K562 (cell line): ENCODE data around the gene GLDC. TPM values are rescaled to one million over a fixed set of nuclear protein-coding genes. Genes with fewer than 3 reads are reported as not detected.

ENCODE experiments used
- ATAC-seq: fragments of 200-7000 bp; cut with Tn5 transposase; 3 replicates; pipeline ENCODE4 v1.9.1; 2020; ENCODE audit warnings: moderate library complexity
- BruUV-seq: library from RNA; stranded (reverse); fragments of 400-500 nt; replicated peaks from 2 replicates; lab custom pipeline; 2021; lab: Mats Ljungman, UMichigan
- CTCF ChIA-PET: fragments of 300-600 bp; formaldehyde crosslinking; extraction: SDS; loops from one replicate; lab custom pipeline; 2021; ENCODE audit warnings: low intra/inter-chr PET ratio; lab: Yijun Ruan, JAX
- POLR2A ChIA-PET: fragments of 300-600, 350-650 bp; sonication (Branson Sonifier 250); formaldehyde crosslinking; extraction: SDS; loops from one replicate; lab custom pipeline; 2021; ENCODE audit warnings: antibody characterized with exemption, inconsistent platforms; lab: Yijun Ruan, JAX
- DNase-seq, 4 experiments: peaks; one replicate each; pipeline versions ENCODE4 v3.0.0 to v3.0.0-alpha.2; 2011 to 2018; ENCODE audit warnings: low spot score in 3 of 4, mixed read lengths in 3 of 4; ENCODE audit errors: extremely low read depth in 1 of 4
- FAIRE-seq: peaks from 2 replicates; lab custom pipeline; 2011; peaks lifted over from hg19 to GRCh38; lab: Jason Lieb, UNC
- H2AFZ ChIP-seq: 2 replicates; pipeline ENCODE4 v1.6.0; 2011; ENCODE audit warnings: low read depth, low read length, control low read depth, inconsistent platforms
- H3K27ac ChIP-seq: fragments of 200-600 bp; 3 replicates; pipeline ENCODE4 v1.8.0; 2011; ENCODE audit warnings: low read depth, mild to moderate bottlenecking, control low read depth, inconsistent platforms, low read length, moderate library complexity, mixed read lengths; ENCODE audit errors: extremely low read depth
- H3K27me3 ChIP-seq, 2 experiments: fragments of 300-600 bp in 1 of 2; 2 replicates in 1 of 2; 3 replicates in 1 of 2; pipeline versions ENCODE4 v1.6.0 to v1.8.0; 2011; ENCODE audit warnings: inconsistent platforms in 2 of 2, low read length in 2 of 2, mild to moderate bottlenecking in 1 of 2, mixed read lengths in 1 of 2, moderate library complexity in 1 of 2; ENCODE audit not compliant: control insufficient read depth in 2 of 2, insufficient read depth in 2 of 2
- H3K36me3 ChIP-seq: fragments of 300-600 bp; 3 replicates; pipeline ENCODE4 v1.8.0; 2011; ENCODE audit warnings: mild to moderate bottlenecking, low read length, inconsistent platforms; ENCODE audit not compliant: control insufficient read depth, insufficient read depth
- H3K4me1 ChIP-seq, 2 experiments: fragments of 200-600 bp in 1 of 2; replicated peaks in 1 of 2; 2 replicates in 1 of 2; 3 replicates in 1 of 2; pipeline versions ENCODE4 v1.5.1 to v1.8.0; 2011; ENCODE audit warnings: inconsistent platforms in 2 of 2, low read length in 2 of 2, mild to moderate bottlenecking in 1 of 2, mixed read lengths in 1 of 2, moderate library complexity in 1 of 2; ENCODE audit not compliant: control insufficient read depth in 2 of 2, insufficient read depth in 2 of 2
- H3K4me2 ChIP-seq: 2 replicates; pipeline ENCODE4 v1.6.1; 2011; ENCODE audit warnings: low read length, control low read depth, inconsistent platforms, mixed read lengths; ENCODE audit not compliant: insufficient read depth
- H3K4me3 ChIP-seq: fragments of 200-600 bp; sonication (generic), shearing (Covaris generic); 2 replicates; pipeline ENCODE4 v1.5.1; 2016; ENCODE audit warnings: control low read depth, inconsistent platforms
- H3K79me2 ChIP-seq: fragments of 200-600 bp; 3 replicates; pipeline ENCODE4 v1.8.0; 2011; ENCODE audit warnings: low read length, inconsistent platforms; ENCODE audit not compliant: control insufficient read depth, insufficient read depth
- H3K9ac ChIP-seq, 2 experiments: 2 replicates each; pipeline versions ENCODE4 v1.6.0 to v1.6.1; 2011; ENCODE audit warnings: low read depth in 2 of 2, low read length in 2 of 2, control low read depth in 1 of 2, inconsistent platforms in 1 of 2, mild to moderate bottlenecking in 1 of 2, mixed read lengths in 1 of 2; ENCODE audit not compliant: insufficient read depth in 1 of 2
- H3K9me1 ChIP-seq: one replicate; pipeline ENCODE4 v1.6.0; 2011; ENCODE audit warnings: inconsistent platforms, mild to moderate bottlenecking, low read length, moderate library complexity; ENCODE audit not compliant: control insufficient read depth, insufficient read depth
- H3K9me3 ChIP-seq: replicated peaks from 2 replicates; pipeline ENCODE4 v1.5.1; 2011; ENCODE audit warnings: low read depth, low read length, inconsistent platforms; ENCODE audit not compliant: control insufficient read depth, insufficient read depth
- H4K20me1 ChIP-seq: replicated peaks from 2 replicates; pipeline ENCODE4 v1.6.1; 2011; ENCODE audit warnings: low read length, inconsistent platforms, mixed read lengths; ENCODE audit not compliant: control insufficient read depth, insufficient read depth
- EP400 ChIP-seq: fragments of 450-650 bp; IDR thresholded peaks from 2 replicates; pipeline ENCODE4 v1.6.1; 2017; ENCODE audit warnings: antibody characterized with exemption, mild to moderate bottlenecking, moderate library complexity
- MAFG ChIP-seq: fragments of 450-650 bp; conservative IDR thresholded peaks from 2 replicates; pipeline ENCODE4 v1.6.1; 2016; ENCODE audit warnings: missing genetic modification characterization, missing compliant biosample characterization
- NR1H2 ChIP-seq: sonication (generic); formaldehyde crosslinking; IDR thresholded peaks from 2 replicates; pipeline ENCODE4 v1.4.0; 2020; ENCODE audit warnings: mild to moderate bottlenecking, missing genetic modification reagents
- ZC3H8 ChIP-seq: fragments of 450-650 bp; IDR thresholded peaks from 2 replicates; pipeline ENCODE4 v1.6.1; 2017
- ZNF584 ChIP-seq: fragments of 200-800 bp; sonication (Bioruptor generic); IDR thresholded peaks from 2 replicates; pipeline ENCODE4 v1.6.1; 2016; ENCODE audit warnings: low read depth, mild to moderate bottlenecking, missing genetic modification characterization, missing compliant biosample characterization
- WGBS: fragments of 100-300 bp; shearing (Covaris generic); methylation state at CpG from one replicate; pipeline ENCODE4 v1.1.6; 2016; ENCODE audit warnings: low coverage, mixed read lengths; ENCODE audit not compliant: insufficient coverage; ENCODE audit errors: missing lambda C conversion rate; 5-methylcytosine and 5-hydroxymethylcytosine counted together
- in situ Hi-C: fragments of 300-500 bp; cut with MboI; formaldehyde crosslinking; loops from 4 replicates; pipeline ENCODE4 v1.15.0; 2018; ENCODE audit warnings: inconsistent platforms, mixed read lengths
- intact Hi-C: fragments of 100-400 bp; cut with micrococcal nuclease; formaldehyde crosslinking; loops from 2 replicates; pipeline ENCODE4 v1.14.2; 2022
- polyA plus RNA-seq, 8 experiments: library from polyadenylated mRNA; depleted of rRNA in 4 of 8; stranded (reverse) in 5 of 8; unstranded in 3 of 8; fragments of >200 nt; fragmentation: Nextera tagmentation in 2 of 8; fragmentation: Illumina TruSeq in 1 of 8; extraction: Ambion mirVana in 2 of 8; extraction: Trizol in 1 of 8; gene quantifications; 2 replicates each; pipeline versions ENCODE4 v1.2.1 to v1.2.3, GENCODE V29; 2011 to 2014; ENCODE audit warnings: inconsistent platforms in 1 of 8, missing spikeins in 1 of 8
- total RNA-seq, 7 experiments: library from RNA; depleted of rRNA in 6 of 7; stranded (reverse); fragments of >200 nt in 6 of 7; fragmentation: Illumina TruSeq in 2 of 7; extraction: Trizol in 2 of 7; gene quantifications; 2 replicates each; pipeline versions ENCODE4 v1.2.1 to v1.2.3, GENCODE V29; 2011 to 2021; ENCODE audit warnings: low replicate concordance in 1 of 7
- TF ChIP-seq, protein P1 (sequence below): fragments of 450-650 bp; IDR thresholded peaks from 2 replicates; pipeline ENCODE4 v1.6.1; 2017; ENCODE audit warnings: antibody characterized with exemption, mild to moderate bottlenecking

The GLDC gene
- total and polyA plus RNA-seq, 9 of the 15 experiments (the other 6 are each of a cell fraction or from before 2014, with no cell fraction given) = 0.03 to 0.27 (median 0.08) TPM; not detected in 6

DNA sequence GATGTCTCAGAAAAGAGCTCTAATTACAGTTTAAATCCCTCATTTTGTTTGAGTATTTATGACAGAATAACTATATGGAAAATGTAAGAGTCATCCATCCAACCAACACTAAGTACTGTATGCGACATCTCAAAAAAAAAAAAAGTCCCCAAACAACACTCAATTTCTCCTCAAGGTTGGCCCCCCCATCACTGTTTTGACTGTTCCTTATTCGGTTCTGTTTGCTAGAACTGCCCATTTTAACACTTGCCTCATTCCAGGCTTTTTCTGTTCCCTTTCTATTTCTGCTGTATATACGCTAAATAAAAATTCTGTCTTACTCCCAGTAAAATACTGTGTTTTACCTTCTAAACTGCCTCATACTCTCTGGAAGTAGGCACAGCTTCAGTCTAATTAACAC, 25.2 kb downstream of the GLDC start:
- in situ Hi-C loops = no loop called here
- DNase-seq = no peak
- POLR2A ChIA-PET = no interaction called here
- Histone ChIP-seq H3K9me3 (no peaks in the 10 kb centered on the region), H3K27me3 (peaks cover 2 to 9% of the 10 kb centered on the region in 2 experiments; a peak in 3 of 5 replicates), H3K79me2 (no peaks in the 10 kb centered on the region)
- intact Hi-C loops = no loop called here
- TF ChIP-seq NR1H2 (CRISPR knock-in tag) = no peak
- TF ChIP-seq EP400 = no peak
- TF ChIP-seq ZC3H8 = no peak
- TF ChIP-seq, all 486 proteins: peak for 0
- Histone ChIP-seq H3K4me3 (no peak overlapping the region), H4K20me1 (no peaks in the 10 kb centered on the region), H3K9ac (no peak overlapping the region), H3K4me2 (no peak overlapping the region), H3K4me1 (no peaks in the 10 kb centered on the region), H3K9me1 (no peaks in the 10 kb centered on the region), H2AFZ (no peak overlapping the region), H3K27ac (no peak overlapping the region), H3K36me3 (no peaks in the 10 kb centered on the region)
- ATAC-seq (no peak), FAIRE-seq (no peak)
- WGBS = 17% methylated on average over 3 of the region's 3 CpGs
- CTCF ChIA-PET = no interaction called here
- no TSS peak for BruUV-seq

DNA sequence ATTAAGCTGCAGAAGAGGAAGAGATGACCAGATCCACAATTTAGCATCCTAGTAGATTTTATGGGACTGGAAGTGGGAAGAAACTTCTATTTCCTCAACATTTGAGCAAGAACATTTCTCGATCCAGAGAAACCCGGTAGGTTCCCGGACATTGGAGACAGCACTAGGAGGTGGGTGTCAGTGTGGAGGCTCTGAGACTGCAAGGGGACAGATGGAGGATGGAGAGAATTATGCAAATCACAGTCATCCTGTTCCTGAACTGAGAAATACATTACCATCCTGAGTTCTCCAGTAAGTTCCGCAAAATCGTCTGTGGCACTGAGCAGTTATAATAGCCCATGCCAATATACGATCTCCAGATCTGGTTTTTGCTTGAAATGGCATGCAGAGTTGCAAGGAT, 25.6 kb downstream of the GLDC start:
- Histone ChIP-seq H3K4me1 (no peaks in the 10 kb centered on the region), H3K27me3 (peaks cover 2 to 9% of the 10 kb centered on the region in 2 experiments; a peak in 3 of 5 replicates), H3K4me2 (no peak overlapping the region), H3K27ac (no peak overlapping the region), H3K79me2 (no peaks in the 10 kb centered on the region), H2AFZ (no peak overlapping the region), H3K9me3 (no peaks in the 10 kb centered on the region), H3K4me3 (no peak overlapping the region), H3K9ac (no peak overlapping the region), H3K9me1 (no peaks in the 10 kb centered on the region), H3K36me3 (no peaks in the 10 kb centered on the region), H4K20me1 (no peaks in the 10 kb centered on the region)
- in situ Hi-C loops = no loop called here
- CTCF ChIA-PET = no interaction called here
- DNase-seq (no peak), FAIRE-seq (no peak), ATAC-seq (no peak)
- TF ChIP-seq ZNF584 (no peak), MAFG (tag) (no peak)
- TF ChIP-seq, protein P1, sequence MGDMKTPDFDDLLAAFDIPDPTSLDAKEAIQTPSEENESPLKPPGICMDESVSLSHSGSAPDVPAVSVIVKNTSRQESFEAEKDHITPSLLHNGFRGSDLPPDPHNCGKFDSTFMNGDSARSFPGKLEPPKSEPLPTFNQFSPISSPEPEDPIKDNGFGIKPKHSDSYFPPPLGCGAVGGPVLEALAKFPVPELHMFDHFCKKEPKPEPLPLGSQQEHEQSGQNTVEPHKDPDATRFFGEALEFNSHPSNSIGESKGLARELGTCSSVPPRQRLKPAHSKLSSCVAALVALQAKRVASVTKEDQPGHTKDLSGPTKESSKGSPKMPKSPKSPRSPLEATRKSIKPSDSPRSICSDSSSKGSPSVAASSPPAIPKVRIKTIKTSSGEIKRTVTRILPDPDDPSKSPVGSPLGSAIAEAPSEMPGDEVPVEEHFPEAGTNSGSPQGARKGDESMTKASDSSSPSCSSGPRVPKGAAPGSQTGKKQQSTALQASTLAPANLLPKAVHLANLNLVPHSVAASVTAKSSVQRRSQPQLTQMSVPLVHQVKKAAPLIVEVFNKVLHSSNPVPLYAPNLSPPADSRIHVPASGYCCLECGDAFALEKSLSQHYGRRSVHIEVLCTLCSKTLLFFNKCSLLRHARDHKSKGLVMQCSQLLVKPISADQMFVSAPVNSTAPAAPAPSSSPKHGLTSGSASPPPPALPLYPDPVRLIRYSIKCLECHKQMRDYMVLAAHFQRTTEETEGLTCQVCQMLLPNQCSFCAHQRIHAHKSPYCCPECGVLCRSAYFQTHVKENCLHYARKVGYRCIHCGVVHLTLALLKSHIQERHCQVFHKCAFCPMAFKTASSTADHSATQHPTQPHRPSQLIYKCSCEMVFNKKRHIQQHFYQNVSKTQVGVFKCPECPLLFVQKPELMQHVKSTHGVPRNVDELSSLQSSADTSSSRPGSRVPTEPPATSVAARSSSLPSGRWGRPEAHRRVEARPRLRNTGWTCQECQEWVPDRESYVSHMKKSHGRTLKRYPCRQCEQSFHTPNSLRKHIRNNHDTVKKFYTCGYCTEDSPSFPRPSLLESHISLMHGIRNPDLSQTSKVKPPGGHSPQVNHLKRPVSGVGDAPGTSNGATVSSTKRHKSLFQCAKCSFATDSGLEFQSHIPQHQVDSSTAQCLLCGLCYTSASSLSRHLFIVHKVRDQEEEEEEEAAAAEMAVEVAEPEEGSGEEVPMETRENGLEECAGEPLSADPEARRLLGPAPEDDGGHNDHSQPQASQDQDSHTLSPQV = no peak
- POLR2A ChIA-PET = no interaction called here
- BruUV-seq = no TSS peak
- intact Hi-C loops = no loop called here
- WGBS = 0% methylated on average over 5 of the region's 6 CpGs
